ENCODE data around the gene PLCB3.

PLCB3 gene

DNA sequence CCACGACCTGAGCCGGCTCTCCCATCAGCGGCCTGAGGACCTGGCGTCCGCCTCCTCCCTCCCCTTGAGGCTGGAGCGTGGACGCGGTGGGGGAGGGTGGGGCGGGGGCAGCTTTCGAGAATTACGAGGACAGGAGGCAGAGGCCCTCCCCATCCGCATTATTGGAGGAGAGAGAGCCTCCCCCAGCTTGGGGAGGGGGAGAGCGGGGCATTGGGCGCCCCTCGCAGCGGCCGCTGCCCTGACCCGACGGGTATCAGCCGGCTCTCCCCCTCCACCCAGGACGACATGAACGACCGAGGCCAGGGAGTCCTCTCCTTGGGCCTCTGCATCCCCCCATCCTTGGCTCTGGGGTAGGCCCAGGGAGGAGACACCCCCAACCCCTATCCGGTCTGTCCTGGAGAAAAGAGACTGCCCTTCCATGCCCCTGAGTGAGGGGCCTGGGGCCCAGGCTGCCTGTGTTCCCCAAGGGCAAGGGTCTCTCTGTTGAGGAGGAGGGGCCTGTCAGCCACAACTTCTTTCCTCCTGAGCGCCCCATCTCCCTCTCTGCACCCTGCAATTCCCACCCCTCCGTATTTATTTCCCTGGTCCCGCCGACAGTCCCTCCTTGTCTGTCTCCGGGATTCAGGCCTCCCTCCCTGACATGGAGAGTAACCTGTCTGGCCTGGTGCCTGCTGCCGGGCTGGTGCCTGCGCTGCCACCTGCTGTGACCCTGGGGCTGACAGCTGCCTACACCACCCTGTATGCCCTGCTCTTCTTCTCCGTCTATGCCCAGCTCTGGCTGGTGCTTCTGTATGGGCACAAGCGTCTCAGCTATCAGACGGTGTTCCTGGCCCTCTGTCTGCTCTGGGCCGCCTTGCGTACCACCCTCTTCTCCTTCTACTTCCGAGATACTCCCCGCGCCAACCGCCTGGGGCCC, 34.8 kb downstream of the PLCB3 start:
- peak overlapping the region; percentile 55 for H3K4me3 ChIP-seq (ENCODE audit: low read length)
- no peak for DNase-seq (ENCODE audit: low read depth)
- TF ChIP-seq CTCF (IDR thresholded peaks at IDR 0.05; ENCODE audit: insufficient read depth, low read depth, low read length, missing control alignments): no peak

GRCh38 chr11:64286801-64287159, 35.5 kb downstream of the PLCB3 start:
- TF ChIP-seq CTCF (IDR thresholded peaks at IDR 0.05; ENCODE audit: insufficient read depth, low read depth, low read length, missing control alignments): no peak
- no peak overlapping the region for H3K4me3 ChIP-seq (ENCODE audit: low read length)
- DNase-seq (ENCODE audit: low read depth): no peak

- DNase-seq (ENCODE audit: low read depth): no peak
- no peak overlapping the region for H3K4me3 ChIP-seq (ENCODE audit: low read length)
- TF ChIP-seq CTCF (IDR thresholded peaks at IDR 0.05; ENCODE audit: insufficient read depth, low read depth, low read length, missing control alignments): no peak
Observed at GRCh38 chr11:64287676-64288352, 36.5 kb downstream of the PLCB3 start.

- H3K4me3 ChIP-seq (ENCODE audit: low read length): no peak overlapping the region
- no peak for TF ChIP-seq CTCF (IDR thresholded peaks at IDR 0.05; ENCODE audit: insufficient read depth, low read depth, low read length, missing control alignments)
- no peak for DNase-seq (ENCODE audit: low read depth)
Observed at GRCh38 chr11:64288353-64288750, 37.0 kb downstream of the PLCB3 start.

DNA sequence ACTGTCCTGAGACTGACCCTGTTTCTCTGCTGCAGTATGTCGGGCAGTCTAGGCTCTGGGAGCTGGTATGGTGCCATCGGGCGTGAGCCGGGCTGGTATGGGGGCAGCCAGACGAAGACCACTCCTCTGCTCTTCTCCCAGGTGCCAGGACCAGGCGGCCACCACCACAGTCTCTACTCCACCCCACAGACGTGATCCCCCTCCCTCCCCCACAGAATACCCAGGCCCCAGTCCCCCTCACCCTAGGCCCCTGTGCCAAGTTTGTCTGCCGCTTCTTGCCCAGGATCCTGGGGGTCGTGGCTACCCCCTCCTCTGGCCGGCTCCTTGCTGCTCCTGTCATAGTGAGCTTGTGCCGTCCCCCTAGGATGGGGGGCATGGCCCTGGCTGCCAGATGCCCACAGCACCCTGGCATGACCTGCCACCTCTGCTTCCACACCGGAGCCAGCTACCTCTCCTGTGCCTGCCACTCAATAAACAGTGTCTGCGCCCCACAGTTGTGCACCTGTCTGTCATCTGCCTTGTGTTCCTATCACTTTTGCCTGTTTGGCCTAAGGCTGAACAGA, 37.8 kb downstream of the PLCB3 start:
- TF ChIP-seq CTCF (IDR thresholded peaks at IDR 0.05; ENCODE audit: insufficient read depth, low read depth, low read length, missing control alignments): no peak
- H3K4me3 ChIP-seq (ENCODE audit: low read length): no peak overlapping the region
- DNase-seq (ENCODE audit: low read depth): no peak

DNA sequence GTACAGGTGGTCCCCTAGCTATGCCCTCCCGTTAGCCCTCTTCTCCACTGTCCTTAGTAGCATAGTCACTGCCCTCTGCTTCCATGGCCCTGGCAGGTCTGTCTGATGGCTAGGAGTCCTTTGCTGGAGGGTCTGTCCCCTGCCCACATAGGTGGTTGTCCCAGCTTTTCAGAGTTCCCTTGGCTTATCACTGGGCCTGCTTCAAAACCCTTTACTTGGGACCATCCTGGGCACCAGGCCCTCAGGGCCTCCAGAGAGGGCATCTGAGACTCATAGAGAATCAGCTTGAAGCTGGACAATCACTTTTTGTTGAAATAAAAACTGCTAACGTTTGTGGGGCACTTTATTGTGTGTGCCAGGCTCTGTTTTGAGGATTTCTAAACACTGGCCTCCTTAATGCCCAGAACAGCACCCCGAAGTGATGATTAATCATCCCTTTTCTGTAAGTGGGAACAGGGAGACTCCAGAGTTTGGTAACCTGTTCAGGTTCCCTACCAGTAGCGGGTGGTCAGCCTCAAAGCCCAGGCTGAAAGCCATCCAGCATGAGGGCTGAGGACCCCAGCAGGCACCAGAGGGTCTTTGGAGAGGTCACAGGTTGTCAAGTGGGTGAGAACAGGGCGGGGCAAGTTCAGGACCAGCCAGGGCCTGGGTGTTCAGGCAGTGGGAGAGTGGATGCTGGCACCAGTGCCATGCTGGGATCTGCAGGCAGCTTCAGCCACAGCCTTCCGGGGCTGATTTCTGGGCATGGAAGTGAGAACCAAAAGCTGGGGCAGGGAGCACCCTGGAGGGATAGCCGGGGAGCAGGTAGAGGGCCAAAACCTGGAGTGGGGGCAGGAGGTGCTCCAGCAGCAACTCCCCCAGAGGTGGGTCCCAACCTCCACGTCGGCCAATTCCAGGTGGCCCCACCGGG, 39.3 kb downstream of the PLCB3 start:
- DNase-seq (ENCODE audit: low read depth): no peak
- no peak for TF ChIP-seq CTCF (IDR thresholded peaks at IDR 0.05; ENCODE audit: insufficient read depth, low read depth, low read length, missing control alignments)
- no peak overlapping the region for H3K4me3 ChIP-seq (ENCODE audit: low read length)

Data from epithelial cell of esophagus (primary cell).